ENCODE results near the gene HIGD1B.

DNA sequence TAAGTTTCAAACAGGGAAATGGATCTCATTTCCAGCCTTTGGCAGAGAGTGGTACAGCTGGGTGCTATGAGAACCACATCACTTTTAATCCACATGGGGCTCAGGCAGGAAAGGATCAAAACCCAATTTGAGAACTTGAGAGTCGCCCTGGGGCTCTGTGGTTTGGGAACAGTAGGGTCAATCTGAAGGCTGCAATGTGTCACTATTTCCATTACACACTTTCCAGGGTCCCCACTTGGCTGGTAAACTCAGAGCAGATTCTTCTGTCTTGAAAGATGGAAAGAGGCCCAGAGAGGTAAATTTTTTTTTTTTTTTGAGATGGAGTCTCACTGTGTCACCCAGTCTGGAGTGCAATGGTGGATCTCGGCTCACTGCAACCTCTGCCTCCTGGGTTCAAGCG lies 6.7 kb upstream of the HIGD1B start:
- no peak for TF ChIP-seq YY1 (IDR thresholded peaks at IDR 0.05; ENCODE audit: insufficient read depth, insufficient read length)
- no peak for TF ChIP-seq ZNF274 (IDR thresholded peaks at IDR 0.05; ENCODE audit: low read depth, low read length)
- no peak for TF ChIP-seq SUZ12 (IDR thresholded peaks at IDR 0.05; ENCODE audit: extremely low read depth, insufficient read depth, insufficient read length)

All from NT2/D1 (cell line).